GM19240 (cell line): ENCODE results near the gene C1RL.

ENCODE experiments used
- DNase-seq: peaks from one replicate; pipeline ENCODE4 v3.0.0; 2011; ENCODE audit warnings: low spot score; ENCODE audit not compliant: insufficient read length

Gene C1RL

GRCh38 chr12:7108796-7109571, at the start of gene C1RL:
C1RL (minus strand) TSS chr12:7109214; CDS start chr12:7109180, 34 bp downstream.
- DNase-seq = peak; percentile 34

GRCh38 chr12:7157391-7157790, 48.4 kb upstream of the C1RL start:
- DNase-seq = no peak

GRCh38 chr12:7156259-7157197, 47.5 kb upstream of the C1RL start:
- DNase-seq = no peak

- DNase-seq = no peak
These were observed 46.5 kb upstream of the C1RL start for GRCh38 chr12:7155471-7156034.

- no peak for DNase-seq
These were observed 46.0 kb upstream of the C1RL start for GRCh38 chr12:7154901-7155470.

GRCh38 chr12:7154042-7154441, 45.0 kb upstream of the C1RL start:
- no peak for DNase-seq

GRCh38 chr12:7152818-7153217, 43.8 kb upstream of the C1RL start:
- DNase-seq = no peak

- no peak for DNase-seq
These were observed 42.5 kb upstream of the C1RL start for GRCh38 chr12:7151532-7151931.

GRCh38 chr12:7150841-7151240, 41.8 kb upstream of the C1RL start:
- DNase-seq = no peak

GRCh38 chr12:7150356-7150755, 41.3 kb upstream of the C1RL start:
- DNase-seq = no peak

- no peak for DNase-seq
These were observed 37.9 kb upstream of the C1RL start for GRCh38 chr12:7146906-7147305.

GRCh38 chr12:7146228-7146627, 37.2 kb upstream of the C1RL start:
- DNase-seq = no peak

GRCh38 chr12:7145671-7146070, 36.7 kb upstream of the C1RL start:
- DNase-seq = no peak

- no peak for DNase-seq
These were observed 35.6 kb upstream of the C1RL start for GRCh38 chr12:7144414-7145120.

GRCh38 chr12:7143564-7143963, 34.5 kb upstream of the C1RL start:
- no peak for DNase-seq

- DNase-seq = no peak
These were observed 33.9 kb upstream of the C1RL start for GRCh38 chr12:7142809-7143465.

- DNase-seq = peak; percentile 32
These were observed 33.1 kb upstream of the C1RL start for GRCh38 chr12:7142056-7142644.

- no peak for DNase-seq
These were observed 32.5 kb upstream of the C1RL start for GRCh38 chr12:7141351-7142005.

GRCh38 chr12:7139200-7139599, 30.2 kb upstream of the C1RL start:
- no peak for DNase-seq

- no peak for DNase-seq
These were observed 28.9 kb upstream of the C1RL start for GRCh38 chr12:7137908-7138307.
